HG03457 (cell line): ENCODE data around the gene RETREG1.
"Not testable (repeated sequence)": the region's sequence is repeated elsewhere in the genome, so short reads cannot be mapped to it uniquely, and the experiment has no call there.

Source experiments
- ATAC-seq: cut with Tn5 transposase; IDR thresholded peaks from one replicate; pipeline ENCODE4 v1.9.1; 2021; ENCODE audit warnings: moderate number of reproducible peaks; ENCODE audit not compliant: unreplicated experiment

RETREG1 gene

DNA sequence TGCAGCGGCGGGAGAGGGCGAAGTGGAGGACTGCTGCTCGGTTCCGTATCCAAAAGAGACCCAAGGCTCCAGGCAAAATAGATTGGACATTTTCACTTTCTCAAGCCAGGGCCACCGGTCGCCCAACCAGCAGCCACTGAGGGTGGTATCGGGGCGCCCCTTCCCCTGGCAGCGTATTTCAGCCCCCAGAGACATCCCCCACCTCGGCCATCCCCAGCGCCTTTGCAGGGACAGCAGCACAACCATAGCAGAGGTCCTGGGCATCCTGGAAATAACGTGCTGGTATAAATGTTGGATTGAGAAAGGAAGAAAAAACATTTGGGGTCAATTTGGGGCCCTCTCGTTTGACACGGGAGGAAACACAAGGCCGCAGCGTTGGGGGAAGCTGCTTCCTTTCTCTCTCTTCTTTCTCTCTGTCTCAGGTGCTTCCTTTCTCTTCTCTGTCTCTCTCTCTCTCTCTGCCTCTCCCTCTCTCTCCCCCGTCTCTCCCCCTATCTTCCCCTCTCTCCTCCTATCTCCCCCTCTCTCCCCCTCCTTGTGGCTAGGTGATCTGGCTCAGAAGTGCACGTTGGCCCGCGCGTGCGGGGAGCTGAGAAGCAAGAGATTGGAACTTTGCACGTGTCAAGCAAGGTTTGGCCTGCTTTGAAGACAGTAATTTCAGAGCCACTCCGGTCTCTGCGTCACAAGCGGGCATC, 624 bp upstream of the RETREG1 start:
- no peak for ATAC-seq

DNA sequence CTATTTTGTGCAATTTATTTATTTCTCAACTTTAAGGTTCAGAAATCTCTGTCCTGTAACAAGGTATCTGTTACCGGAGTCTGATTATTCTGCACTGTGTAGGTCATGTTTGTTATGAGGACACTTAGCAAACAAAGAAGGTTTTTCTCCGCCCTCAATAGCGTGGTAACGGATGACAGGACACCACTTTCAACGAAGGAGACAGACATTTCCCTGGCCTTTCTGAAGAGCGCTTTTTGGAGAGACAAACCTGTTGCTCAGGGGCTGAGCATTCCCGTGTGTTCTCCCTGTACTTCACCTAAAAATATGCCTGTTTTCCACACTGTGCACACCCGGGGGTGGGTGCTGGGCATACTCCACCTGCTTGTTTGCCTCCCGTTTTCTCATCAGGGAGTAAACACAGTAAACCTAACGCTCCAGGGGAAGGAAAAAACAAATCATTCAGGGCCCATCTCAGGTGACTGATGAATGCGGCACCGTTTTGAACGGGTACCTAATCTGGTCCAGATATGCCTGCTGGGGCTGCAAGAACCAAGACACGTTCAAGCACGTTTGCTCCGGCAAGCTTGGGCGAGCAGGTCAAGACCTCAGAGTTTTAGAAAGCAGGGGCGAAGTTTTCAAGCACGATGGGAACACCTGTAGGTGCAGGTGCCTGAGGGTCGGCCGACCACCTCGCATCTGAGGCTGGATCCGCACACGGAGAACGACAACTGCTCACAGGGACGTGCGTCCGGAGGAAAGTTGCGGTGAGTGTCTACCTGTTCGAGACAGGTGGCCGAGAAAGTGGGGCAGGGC, 859 bp downstream of the RETREG1 start:
- no peak for ATAC-seq

DNA sequence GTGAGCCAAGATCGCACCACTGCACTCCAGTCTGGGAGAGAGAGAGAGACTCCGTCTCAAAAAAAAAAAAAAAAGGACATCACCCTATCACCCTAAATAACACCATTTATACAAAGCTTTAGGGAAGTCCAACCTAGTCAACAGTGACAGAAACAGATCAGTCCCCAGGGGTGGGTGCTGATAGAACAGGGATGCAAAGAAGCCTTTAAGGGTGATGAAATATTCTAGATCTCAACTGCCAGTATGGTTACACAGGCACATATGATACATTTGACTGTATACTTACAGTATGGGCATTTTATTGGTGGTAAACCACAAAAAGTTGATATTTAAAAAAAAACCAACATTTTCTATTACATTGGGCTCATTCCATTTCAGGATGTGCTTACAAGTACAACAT, 4.8 kb downstream of the RETREG1 start:
- no peak for ATAC-seq

DNA sequence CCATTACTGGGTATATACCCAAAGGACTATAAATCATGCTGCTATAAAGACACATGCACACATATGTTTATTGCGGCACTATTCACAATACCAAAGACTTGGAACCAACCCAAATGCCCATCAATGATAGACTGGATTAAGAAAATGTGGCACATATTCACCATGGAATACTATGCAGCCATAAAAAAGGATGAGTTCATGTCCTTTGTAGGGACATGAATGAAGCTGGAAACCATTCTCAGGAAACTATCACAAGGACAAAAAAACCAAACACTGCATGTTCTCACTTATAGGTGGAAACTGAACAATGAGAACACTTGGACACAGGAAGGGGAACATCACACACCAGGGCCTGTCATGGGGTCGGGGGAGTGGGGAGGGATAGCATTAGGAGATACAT, 5.9 kb downstream of the RETREG1 start:
- not testable (repeated sequence) for ATAC-seq

DNA sequence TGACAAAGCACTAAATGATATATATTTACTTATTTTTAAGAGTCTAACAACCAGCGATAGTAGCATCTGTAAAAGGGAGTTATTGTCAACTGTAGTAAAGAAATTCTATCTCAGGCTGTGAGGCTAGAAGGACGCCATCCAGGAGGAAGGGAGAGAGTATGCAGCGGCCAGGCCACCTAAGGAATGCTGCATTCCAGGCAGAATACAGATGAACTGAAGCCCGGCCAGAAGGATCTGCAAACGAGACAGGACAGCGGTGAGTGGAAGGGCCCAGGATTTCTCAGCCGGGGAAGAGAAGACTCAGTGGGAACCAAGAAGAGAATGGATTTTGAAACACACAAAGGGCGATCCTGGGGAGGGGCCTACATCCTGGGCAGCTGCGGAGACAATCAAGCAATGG, 7.4 kb downstream of the RETREG1 start:
- no peak for ATAC-seq

DNA sequence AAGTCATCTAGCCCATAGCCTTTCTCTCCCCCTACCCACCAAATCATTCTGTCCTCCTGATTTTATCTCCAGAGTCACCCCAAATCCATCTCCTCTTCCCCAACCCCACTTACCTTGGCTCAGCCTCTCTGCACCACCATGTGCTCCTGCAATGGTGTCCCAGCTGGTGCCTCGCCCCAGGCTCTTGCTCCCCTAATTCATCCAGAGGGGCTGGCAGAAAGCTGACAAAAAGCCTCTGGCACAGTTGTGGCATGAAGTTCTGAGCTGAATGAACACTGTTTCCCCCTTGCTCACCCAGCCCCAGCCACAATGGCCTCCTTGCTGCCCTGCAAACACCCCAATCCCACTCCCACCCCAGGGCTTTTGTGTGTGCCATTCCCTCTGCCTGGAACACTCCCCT, 10.2 kb downstream of the RETREG1 start:
- ATAC-seq = no peak

DNA sequence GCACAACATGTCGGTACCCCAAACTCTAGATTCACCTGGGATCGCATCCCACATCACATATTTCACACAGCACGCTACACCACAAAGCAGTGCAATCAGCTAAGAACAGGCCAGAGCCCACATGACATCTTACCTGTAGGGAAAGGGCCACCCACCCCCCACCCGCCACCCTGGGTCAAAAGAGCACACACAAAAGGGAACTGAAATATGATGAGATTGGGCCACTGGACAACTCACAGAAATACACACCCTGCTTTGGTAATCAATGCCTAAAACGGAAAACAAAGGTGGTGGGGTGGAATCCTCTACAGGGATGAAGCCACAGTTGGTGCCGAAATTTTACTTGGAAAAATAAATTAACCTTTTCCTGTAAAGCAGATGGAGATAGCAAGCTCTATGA, 13.1 kb downstream of the RETREG1 start:
- no peak for ATAC-seq

DNA sequence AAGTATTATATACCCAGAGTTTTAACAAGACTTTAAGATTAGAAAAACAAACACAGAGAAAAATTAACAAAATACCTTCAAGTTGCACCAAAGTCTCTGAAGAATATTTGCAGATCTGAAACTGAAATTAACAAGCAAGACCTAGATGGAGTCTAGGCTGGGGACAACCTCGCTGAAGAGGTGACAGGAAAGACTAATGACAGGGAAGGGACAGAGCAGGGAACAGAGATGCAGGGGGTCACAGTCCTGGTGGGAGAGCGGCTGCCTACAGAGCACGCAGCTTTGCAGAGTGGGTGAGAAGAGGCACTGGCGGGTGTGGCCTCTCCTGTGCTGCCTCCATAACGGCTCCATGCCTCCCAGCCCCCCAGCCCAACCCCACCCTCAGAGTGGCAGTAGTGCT, 13.5 kb downstream of the RETREG1 start:
- ATAC-seq = no peak

DNA sequence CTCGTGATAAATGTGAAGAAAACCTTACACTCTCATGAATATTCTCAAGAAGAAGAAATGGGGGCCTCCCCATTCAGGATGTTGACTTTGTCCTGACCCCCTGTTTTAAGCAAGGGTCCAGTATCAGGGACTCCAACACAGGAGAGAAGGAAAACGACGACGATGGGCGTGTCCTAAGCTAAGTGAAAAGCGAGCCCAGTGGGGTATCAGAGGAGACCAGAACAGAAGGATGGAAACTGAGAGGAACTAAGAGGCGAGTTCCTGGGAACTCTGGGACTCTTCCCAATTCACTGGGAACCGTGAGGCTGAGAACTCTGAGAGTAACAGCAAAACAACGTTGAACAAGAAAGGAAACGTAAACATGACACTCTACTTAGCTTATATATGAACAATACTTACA, 14.6 kb downstream of the RETREG1 start:
- ATAC-seq = no peak

DNA sequence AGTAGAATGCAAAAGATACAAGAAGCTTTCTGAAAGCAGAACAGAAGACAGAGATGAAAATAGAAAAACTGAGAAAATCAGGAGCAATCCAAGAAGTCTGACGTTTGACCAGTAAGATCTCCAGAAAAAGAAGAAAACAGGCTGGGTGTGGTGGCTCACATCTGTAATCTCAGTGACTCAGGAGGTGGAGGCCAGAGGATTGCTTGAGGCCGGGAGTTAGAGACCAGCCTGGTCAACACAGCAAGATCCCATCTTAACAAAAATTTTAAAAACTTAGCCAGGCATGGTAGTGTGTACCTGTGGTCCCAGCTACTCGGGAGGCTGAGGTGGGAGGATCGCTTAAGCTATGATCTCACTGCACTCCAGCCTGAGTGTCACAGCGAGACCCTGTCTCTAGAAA, 15.9 kb downstream of the RETREG1 start:
- ATAC-seq = no peak

DNA sequence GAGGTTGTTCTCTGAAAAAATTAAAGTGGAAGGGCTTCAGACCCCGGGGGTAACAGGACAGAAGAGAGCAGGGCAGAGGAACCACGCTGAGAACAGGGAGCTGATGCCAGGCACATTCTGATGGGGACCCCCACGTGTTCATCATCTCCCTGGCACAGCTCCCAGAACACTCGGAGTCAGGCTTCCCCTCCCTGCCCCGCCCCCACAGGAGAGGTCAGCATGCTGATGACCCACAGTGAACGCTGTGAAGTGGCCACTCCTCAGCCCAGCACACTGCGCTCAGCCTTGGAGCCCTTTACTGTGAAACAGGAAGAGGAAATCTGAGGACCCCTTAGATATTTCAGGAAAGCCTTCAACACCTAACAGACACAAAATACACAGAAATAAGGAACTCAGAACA, 16.4 kb downstream of the RETREG1 start:
- no peak for ATAC-seq

DNA sequence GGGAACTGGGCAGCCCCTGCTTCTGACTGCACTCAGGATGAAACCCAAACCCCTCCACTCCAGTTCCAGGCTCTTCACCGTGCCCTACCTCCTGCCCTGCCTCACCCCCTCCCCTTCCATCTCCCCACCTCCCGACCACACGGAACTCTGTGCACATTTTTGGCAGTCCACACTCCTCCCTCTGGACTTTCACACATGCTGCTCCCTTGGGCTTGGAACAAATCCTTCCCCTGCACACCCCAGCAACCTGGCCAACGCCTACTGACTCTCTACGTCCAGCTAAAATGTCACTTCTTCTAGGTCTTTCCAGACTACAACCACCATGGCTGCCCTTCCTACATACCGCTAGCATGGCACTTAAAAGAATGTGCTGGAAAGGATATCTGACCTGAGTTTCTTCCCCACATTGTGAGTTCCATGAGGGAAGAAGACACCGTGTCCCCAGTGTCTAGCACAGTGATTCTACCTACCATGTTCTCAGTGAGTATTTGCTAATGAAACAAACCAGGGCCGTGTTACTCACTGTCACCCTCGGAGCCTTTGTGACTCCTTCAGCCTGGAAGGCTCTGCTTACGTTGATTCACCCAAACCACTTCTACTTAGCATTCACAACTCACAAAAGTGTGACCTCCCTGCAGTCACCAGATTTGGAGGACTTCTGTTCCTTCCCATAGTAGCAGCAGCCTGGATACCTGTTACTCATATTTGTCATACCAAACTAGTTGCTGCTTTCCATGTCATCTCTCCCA, 18.7 kb downstream of the RETREG1 start:
- ATAC-seq = no peak

DNA sequence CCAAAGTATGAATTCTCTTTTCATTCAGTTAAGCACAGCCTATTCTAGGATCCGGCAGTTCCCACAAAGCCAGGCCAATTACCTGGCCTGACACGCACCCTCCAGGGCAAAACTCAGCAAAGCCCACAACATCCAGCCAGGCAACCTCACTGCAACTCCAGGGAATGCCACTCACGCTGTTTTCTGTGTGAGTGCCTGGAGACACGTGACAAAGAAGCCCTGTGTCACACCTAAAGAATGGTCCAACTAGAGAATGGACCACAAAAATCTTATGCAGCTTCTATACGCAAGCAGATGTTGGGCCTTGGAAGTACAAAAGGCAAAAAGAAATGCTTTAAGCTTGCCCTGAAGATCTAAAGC, 20.2 kb downstream of the RETREG1 start:
- no peak for ATAC-seq

DNA sequence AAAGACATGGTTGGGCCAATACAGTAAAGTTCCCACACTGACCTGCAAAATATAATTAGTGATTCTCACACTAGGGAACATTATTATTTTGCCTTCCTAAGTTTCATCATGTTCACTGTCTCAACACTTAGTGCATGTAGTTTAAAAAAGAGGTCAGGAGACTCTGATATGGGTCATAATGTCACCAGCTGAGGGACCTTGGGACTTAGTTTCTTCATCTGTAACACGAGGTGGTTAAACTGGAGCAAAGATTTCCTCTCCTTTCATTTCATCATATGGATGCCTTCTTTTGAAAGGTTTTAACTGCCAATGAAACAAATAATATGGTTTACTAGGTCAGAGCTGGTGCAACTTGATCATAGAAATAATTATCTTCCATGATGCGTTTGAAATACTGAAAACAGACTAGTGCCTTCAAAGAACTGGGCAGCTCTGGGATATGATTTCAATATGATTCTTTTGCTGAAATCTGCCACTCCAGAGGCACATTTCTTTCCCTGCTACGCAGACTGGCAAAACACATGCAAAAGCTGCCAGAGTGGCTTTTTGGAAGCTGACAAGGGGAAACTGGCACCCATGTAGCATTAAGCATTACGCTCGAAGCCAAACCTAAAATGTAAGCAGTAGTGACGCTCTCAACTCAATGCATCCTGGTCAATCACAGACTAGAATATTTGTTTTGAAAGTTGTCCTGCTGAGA, 20.8 kb downstream of the RETREG1 start:
- no peak for ATAC-seq

DNA sequence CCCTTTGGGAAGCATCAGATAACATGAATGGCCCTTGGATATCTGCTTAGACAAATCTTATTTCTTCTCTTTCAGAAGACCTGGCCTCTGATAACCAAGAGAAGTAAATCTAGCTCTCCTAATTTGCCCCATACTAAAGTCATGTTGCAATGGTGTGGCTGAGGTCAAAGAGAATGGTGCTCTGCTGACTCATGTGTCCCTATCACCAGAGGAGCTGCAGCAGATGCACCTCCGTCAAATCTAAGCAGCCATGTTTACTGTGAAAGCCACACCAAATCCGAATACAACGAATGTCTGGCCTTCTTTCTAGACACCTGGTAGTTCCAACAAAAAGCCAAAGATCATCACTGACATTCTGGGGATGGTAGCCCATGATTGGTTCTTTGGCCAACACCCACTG, 23.2 kb downstream of the RETREG1 start:
- ATAC-seq = no peak

DNA sequence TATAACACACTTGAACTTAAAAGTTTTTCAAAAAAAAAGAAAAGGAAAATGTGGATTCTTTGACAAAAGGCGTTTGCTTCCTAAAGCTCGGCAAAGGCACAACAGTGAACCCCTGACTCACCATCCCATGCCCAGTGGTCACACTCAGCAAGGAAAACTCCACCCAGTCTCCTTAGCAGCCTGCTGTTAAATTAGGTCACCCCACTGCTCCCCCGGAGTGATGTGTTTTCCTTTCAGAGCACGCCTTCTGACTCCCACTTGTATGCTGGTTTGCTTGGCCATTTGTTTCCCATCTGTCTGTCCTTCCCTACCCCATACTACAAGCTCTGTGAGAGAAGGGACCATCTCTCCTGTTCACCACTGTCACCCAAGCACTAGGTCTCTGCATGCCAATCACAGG, 23.8 kb downstream of the RETREG1 start:
- ATAC-seq = no peak

DNA sequence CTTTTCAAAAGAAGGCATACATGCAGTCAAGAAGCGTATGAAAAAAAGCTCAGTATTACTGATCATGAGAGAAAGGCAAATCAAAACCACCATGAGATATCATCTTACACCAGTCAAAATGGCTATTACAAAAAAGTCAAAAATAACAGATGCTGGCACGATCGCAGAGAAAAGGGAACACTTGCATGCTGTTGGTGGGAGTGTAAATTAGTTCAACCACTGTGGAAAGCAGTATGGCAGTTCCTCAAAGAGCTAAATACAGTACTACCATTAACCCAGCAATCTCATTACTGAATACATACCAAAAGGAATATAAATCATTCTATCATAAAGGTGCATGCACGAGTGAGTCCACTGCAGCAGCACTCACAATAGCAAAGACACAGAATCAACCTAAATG, 24.5 kb downstream of the RETREG1 start:
- ATAC-seq = no peak

DNA sequence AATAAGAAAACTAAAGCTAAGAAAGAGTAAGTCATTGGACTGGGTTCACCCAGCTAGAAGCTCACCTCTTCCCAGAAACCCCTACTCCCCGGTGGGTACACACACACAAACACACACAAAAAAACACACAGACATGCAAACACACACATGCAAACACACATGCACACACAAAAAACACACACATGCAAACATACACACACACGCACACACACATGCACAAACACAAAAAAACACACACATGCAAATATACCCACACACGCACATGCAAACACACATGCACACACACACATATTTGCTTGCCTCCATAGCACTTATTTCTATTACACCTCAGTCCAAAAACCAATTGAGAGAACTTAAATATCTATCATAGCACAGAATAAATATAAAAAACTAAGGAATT, 26.1 kb downstream of the RETREG1 start:
- ATAC-seq = no peak

DNA sequence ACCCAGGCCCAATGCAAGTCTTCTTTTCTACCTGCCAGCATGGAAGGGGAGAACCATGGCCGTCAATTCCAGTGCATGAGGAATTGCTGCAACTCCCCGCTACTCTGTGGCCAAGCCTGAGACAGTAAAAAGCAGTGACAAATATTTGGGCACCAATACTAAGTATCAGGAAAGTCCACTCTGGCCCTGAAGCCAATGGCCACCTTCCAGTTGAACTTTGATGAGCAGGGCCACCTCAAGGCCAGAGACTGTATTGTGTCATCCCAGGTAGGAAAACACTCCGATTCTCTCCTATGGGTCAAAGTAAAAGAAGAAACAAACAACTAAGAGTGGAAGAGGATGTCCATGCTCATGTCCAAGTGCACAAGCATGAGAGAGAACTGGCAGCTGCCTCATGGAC, 27.1 kb downstream of the RETREG1 start:
- no peak for ATAC-seq

DNA sequence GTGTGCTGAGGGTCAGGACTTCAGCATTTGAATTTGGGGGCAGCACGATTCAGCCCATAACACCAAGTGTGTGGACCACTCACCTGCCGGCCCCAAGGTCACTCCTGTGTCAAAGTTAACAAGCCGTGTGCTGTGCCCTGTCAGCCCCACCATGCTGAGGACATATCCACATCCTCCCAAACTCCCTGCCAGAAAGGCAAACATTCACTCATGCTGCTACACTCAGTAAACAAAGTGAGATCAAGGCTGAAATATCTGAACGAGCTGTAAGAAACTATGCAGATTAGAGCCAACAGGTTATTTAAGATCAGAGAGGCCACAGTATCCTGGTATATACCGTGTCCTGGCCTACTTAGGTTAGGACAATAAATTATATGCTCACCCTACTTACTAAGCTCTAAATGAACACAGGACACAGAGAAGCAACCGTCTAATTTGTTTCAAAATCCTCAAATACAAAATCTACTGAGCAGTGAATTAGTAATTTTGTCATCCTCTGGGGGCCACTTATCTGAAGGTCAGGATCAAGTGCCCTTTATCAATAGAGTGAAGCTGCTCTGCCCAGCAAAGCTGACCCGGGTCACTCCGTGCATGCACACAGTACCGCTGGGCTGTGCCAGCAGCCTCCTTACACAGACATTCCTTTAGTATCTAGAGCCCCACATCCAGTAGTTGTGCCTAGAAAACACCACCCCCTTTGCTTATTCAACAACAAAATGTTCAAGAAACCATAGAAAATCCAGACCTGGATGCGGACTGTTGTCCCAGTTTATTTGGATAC, 28.2 kb downstream of the RETREG1 start:
- no peak for ATAC-seq

DNA sequence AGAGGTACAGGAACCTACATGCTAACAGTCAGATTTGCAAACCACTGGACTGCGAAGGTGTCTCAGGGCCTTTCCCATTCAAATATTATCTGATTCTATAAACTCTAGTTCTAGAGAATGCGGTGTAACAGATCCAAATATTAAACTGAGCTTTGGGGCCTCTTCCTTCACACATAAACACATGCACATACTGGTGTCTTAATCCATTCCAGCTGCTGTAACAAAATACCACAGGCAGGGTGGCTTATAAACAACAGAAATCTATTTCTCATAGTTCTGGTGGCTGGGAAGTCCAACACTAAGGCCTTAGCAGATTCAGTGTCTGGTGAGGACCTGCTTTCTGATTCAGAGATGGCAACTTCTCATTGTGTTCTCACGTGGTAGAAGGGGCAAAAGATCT, 30.2 kb downstream of the RETREG1 start:
- ATAC-seq = no peak
